GM12865 (cell line): Measurements from ENCODE around the gene ADGRE3.
"Not testable (repeated sequence)": the region's sequence is repeated elsewhere in the genome, so short reads cannot be mapped to it uniquely, and the experiment has no call there.

Experiments used
- DNase-seq: peaks from one replicate; pipeline ENCODE4 v3.0.0; 2010; ENCODE audit warnings: low read depth
- H3K4me3 ChIP-seq: 2 replicates; pipeline ENCODE4 v1.5.1; 2011; ENCODE audit warnings: mild to moderate bottlenecking, low read depth, low read length, control low read depth
- CTCF ChIP-seq: IDR thresholded peaks from 2 replicates; pipeline ENCODE4 v1.5.1; 2011; ENCODE audit warnings: low read length, control low read depth, low read depth, inconsistent platforms; ENCODE audit not compliant: insufficient read depth; ENCODE audit errors: missing control alignments

ADGRE3 gene

GRCh38 chr19:14611051-14611450 lies 63.6 kb downstream of the ADGRE3 start:
- no peak for TF ChIP-seq CTCF
- no peak for DNase-seq
- no peak overlapping the region for H3K4me3 ChIP-seq

- no peak for TF ChIP-seq CTCF
- DNase-seq: no peak
- no peak overlapping the region for H3K4me3 ChIP-seq
Observed at GRCh38 chr19:14606627-14607026, 68.0 kb downstream of the ADGRE3 start.

GRCh38 chr19:14603990-14604387 lies 70.7 kb downstream of the ADGRE3 start:
- no peak for TF ChIP-seq CTCF
- peak; percentile 92 for DNase-seq
- H3K4me3 ChIP-seq: no peak overlapping the region

- TF ChIP-seq CTCF: no peak
- DNase-seq: no peak
- no peak overlapping the region for H3K4me3 ChIP-seq
Observed at GRCh38 chr19:14599548-14600147, 75.0 kb downstream of the ADGRE3 start.

GRCh38 chr19:14595558-14595957 lies 79.1 kb downstream of the ADGRE3 start:
- no peak for DNase-seq
- TF ChIP-seq CTCF: no peak

GRCh38 chr19:14589433-14589832 lies 85.2 kb downstream of the ADGRE3 start:
- H3K4me3 ChIP-seq: not testable (repeated sequence)
- peak; percentile 77 for DNase-seq

More at GRCh38 chr19:14595558-14595957, 79.1 kb downstream of the ADGRE3 start:
- no peak overlapping the region for H3K4me3 ChIP-seq

- peak overlapping the region; percentile 86 for H3K4me3 ChIP-seq
- peak; percentile 93 for DNase-seq
Observed at GRCh38 chr19:14585187-14585586, 89.5 kb downstream of the ADGRE3 start.

- not testable (repeated sequence) for DNase-seq
Observed at GRCh38 chr19:14584372-14584771, 90.3 kb downstream of the ADGRE3 start.

More at GRCh38 chr19:14584372-14584771, 90.3 kb downstream of the ADGRE3 start:
- H3K4me3 ChIP-seq: peak overlapping the region; percentile 86
